ENCODE measurements around the gene ZNF446. TPM values are rescaled to one million over a fixed set of nuclear protein-coding genes. Genes with fewer than 3 reads are reported as not detected.
A peak's percentile ranks its signal among the peaks of the same experiment; 100 is the strongest.

ZNF446 gene
- polyA plus RNA-seq, 3 donors, result 2.0 to 6.2 (median 2.2) TPM

GRCh38 chr19:58439576-58440554 is 36.3 kb upstream of the ZNF446 start, which contains the start of gene ZNF132:
TSS of gene ZNF132 (minus strand) at chr19:58440153. CDS start at chr19:58439821, 332 bp downstream.
- H3K4me1 Mint-ChIP-seq, result peaks cover 16% of the 10 kb centered on the region

More at GRCh38 chr19:58439576-58440554, 36.3 kb upstream of the ZNF446 start, which contains the start of gene ZNF132:
- H3K9ac ChIP-seq (ENCODE audit: insufficient read depth, low read length, poor library complexity, severe bottlenecking), result peak within 1 kb of the TSS; percentile 78
- intact Hi-C loops (cut with micrococcal nuclease), result loop anchor here in 1 of 2 donors (1.0 to 2.0 kb wide), 3 partner anchors 11 to 53 kb away; partner anchors contain the start of genes RPS5 and ZNF324B
- no peaks in the 10 kb centered on the region for H4K20me1 ChIP-seq (ENCODE audit: insufficient read depth, low read length)
- peak within 1 kb of the TSS; percentile 76 for H3K4me2 ChIP-seq (replicated peaks; ENCODE audit: extremely low read depth, low read length, poor library complexity, severe bottlenecking)
- H3K4me3 ChIP-seq (replicated peaks in 1 of 3; ENCODE audit: low read depth in 2 of 3, low read length in 3 of 3), result peak within 1 kb of the TSS; percentile 47 to 81 (median 79)
- Mint-ChIP-seq H3K27me3 (ENCODE audit: low read depth in 3 of 3) (peaks cover 3 to 14% (median 14%) of the 10 kb centered on the region in 3 donors), H3K36me3 (peaks cover 39 to 49% of the 10 kb centered on the region in 2 donors), H3K9me3 (peaks cover 61 to 85% (median 76%) of the 10 kb centered on the region in 7 donors), H3K4me3 (peak within 1 kb of the TSS; percentile 86 to 93), H3K27ac (peak within 1 kb of the TSS; percentile 93 to 98 (median 95))
- H3K4me1 ChIP-seq (ENCODE audit: control insufficient read depth in 1 of 2, insufficient read depth in 2 of 2, low read length in 2 of 2), result peaks cover 16% of the 10 kb centered on the region in 2 donors
- DNase-seq, result peak; percentile 100
- peaks cover 48 to 71% of the 10 kb centered on the region in 2 donors for H3K9me3 ChIP-seq (replicated peaks in 1 of 2; ENCODE audit: control insufficient read depth in 1 of 2, insufficient read depth in 1 of 2, low read length in 2 of 2)
- 4% methylated on average over 57 of the region's 59 CpGs for WGBS (ENCODE audit: insufficient coverage)
- H3K27ac ChIP-seq (ENCODE audit: low read depth in 1 of 2, low read length in 2 of 2), result peak within 1 kb of the TSS; percentile 81 to 93
- TF ChIP-seq, protein P1, sequence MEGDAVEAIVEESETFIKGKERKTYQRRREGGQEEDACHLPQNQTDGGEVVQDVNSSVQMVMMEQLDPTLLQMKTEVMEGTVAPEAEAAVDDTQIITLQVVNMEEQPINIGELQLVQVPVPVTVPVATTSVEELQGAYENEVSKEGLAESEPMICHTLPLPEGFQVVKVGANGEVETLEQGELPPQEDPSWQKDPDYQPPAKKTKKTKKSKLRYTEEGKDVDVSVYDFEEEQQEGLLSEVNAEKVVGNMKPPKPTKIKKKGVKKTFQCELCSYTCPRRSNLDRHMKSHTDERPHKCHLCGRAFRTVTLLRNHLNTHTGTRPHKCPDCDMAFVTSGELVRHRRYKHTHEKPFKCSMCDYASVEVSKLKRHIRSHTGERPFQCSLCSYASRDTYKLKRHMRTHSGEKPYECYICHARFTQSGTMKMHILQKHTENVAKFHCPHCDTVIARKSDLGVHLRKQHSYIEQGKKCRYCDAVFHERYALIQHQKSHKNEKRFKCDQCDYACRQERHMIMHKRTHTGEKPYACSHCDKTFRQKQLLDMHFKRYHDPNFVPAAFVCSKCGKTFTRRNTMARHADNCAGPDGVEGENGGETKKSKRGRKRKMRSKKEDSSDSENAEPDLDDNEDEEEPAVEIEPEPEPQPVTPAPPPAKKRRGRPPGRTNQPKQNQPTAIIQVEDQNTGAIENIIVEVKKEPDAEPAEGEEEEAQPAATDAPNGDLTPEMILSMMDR (IDR thresholded peaks at IDR 0.05), result no peak
- peaks cover 18 to 34% of the 10 kb centered on the region in 2 donors for H3K36me3 ChIP-seq (replicated peaks in 1 of 2; ENCODE audit: control insufficient read depth in 1 of 2, insufficient read depth in 2 of 2, low read length in 2 of 2)
- H3K79me2 ChIP-seq (ENCODE audit: insufficient read depth, low read length), result peaks cover 8% of the 10 kb centered on the region
- peaks cover 0 to 3% of the 10 kb centered on the region in 2 donors for H3K27me3 ChIP-seq (ENCODE audit: control insufficient read depth in 2 of 2, insufficient read depth in 2 of 2, low read length in 2 of 2)
- peak within 1 kb of the TSS; percentile 94 for H2AFZ ChIP-seq (ENCODE audit: insufficient read depth, low read depth, low read length, poor library complexity, severe bottlenecking)

Measured in CD14-positive monocyte (primary cell).